Measurements from ENCODE around the gene APOB. TPM values are rescaled to one million over a fixed set of nuclear protein-coding genes. Genes with fewer than 3 reads are reported as not detected.
A peak's percentile ranks its signal among the peaks of the same experiment; 100 is the strongest.

APOB gene
- total and polyA plus RNA-seq, 2 of the 13 experiments (the other 11 are each of a cell fraction or from before 2014, with no cell fraction given), result 1,569 to 2,515 TPM

- TF ChIP-seq ZNF281 (CRISPR knock-in tag; IDR thresholded peaks at IDR 0.05; ENCODE audit: borderline replicate concordance), result peak; percentile 99
- TF ChIP-seq POLR2G (IDR thresholded peaks at IDR 0.05; ENCODE audit: low read depth, low read length), result peak; percentile 83
- peak; percentile 100 for TF ChIP-seq MED8 (CRISPR knock-in tag; IDR thresholded peaks at IDR 0.05; ENCODE audit: insufficient replicate concordance)
- TF ChIP-seq GMEB1 (CRISPR knock-in tag; IDR thresholded peaks at IDR 0.05; ENCODE audit: borderline replicate concordance), result peak; percentile 58; the same call in 1 of the 2 replicates
- TF ChIP-seq SKI (IDR thresholded peaks at IDR 0.05; ENCODE audit: partially characterized antibody), result peak; percentile 95
- TF ChIP-seq THAP7 (CRISPR knock-in tag; IDR thresholded peaks at IDR 0.05), result peak; percentile 71; the same call in 1 of the 2 replicates
- TF ChIP-seq ATRX (CRISPR knock-in tag; IDR thresholded peaks at IDR 0.05; ENCODE audit: borderline replicate concordance), result no peak; the same call in 1 of the 2 replicates
- peak; percentile 89 for TF ChIP-seq ZNF652 (CRISPR knock-in tag; IDR thresholded peaks at IDR 0.05; ENCODE audit: borderline replicate concordance, low read depth)
- no peak for TF ChIP-seq XRCC5 (optimal IDR thresholded peaks at IDR 0.05; ENCODE audit: low read length)
- TF ChIP-seq TRIM22 (IDR thresholded peaks at IDR 0.05), result no peak
- TF ChIP-seq MLXIP (CRISPR knock-in tag; IDR thresholded peaks at IDR 0.05; ENCODE audit: borderline replicate concordance), result no peak
- TF ChIP-seq, protein P1, sequence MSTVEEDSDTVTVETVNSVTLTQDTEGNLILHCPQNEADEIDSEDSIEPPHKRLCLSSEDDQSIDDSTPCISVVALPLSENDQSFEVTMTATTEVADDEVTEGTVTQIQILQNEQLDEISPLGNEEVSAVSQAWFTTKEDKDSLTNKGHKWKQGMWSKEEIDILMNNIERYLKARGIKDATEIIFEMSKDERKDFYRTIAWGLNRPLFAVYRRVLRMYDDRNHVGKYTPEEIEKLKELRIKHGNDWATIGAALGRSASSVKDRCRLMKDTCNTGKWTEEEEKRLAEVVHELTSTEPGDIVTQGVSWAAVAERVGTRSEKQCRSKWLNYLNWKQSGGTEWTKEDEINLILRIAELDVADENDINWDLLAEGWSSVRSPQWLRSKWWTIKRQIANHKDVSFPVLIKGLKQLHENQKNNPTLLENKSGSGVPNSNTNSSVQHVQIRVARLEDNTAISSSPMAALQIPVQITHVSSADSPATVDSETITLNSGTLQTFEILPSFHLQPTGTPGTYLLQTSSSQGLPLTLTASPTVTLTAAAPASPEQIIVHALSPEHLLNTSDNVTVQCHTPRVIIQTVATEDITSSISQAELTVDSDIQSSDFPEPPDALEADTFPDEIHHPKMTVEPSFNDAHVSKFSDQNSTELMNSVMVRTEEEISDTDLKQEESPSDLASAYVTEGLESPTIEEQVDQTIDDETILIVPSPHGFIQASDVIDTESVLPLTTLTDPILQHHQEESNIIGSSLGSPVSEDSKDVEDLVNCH (CRISPR knock-in tag; IDR thresholded peaks at IDR 0.05), result 0 out of 2 replicates have a peak, but pooled peaks have one; percentile 64
- TF ChIP-seq REL (CRISPR knock-in tag; conservative IDR thresholded peaks at IDR 0.05), result peak; percentile 80
These were observed 722 bp downstream of the APOB start (continued) for GRCh38 chr2:21042958-21043743.

Data from HepG2 (cell line).